K562 (cell line): ENCODE results near the gene OSBPL10. TPM values are rescaled to one million over a fixed set of nuclear protein-coding genes. Genes with fewer than 3 reads are reported as not detected.

ENCODE experiments used
- ATAC-seq: fragments of 200-7000 bp; cut with Tn5 transposase; 3 replicates; pipeline ENCODE4 v1.9.1; 2020; ENCODE audit warnings: moderate library complexity
- BruUV-seq: library from RNA; stranded (reverse); fragments of 400-500 nt; replicated peaks from 2 replicates; lab custom pipeline; 2021; lab: Mats Ljungman, UMichigan
- CTCF ChIA-PET: fragments of 300-600 bp; formaldehyde crosslinking; extraction: SDS; loops from one replicate; lab custom pipeline; 2021; ENCODE audit warnings: low intra/inter-chr PET ratio; lab: Yijun Ruan, JAX
- POLR2A ChIA-PET: fragments of 300-600, 350-650 bp; sonication (Branson Sonifier 250); formaldehyde crosslinking; extraction: SDS; loops from one replicate; lab custom pipeline; 2021; ENCODE audit warnings: antibody characterized with exemption, inconsistent platforms; lab: Yijun Ruan, JAX
- DNase-seq, 4 experiments: peaks; one replicate each; pipeline versions ENCODE4 v3.0.0 to v3.0.0-alpha.2; 2011 to 2018; ENCODE audit warnings: low spot score in 3 of 4, mixed read lengths in 3 of 4; ENCODE audit errors: extremely low read depth in 1 of 4
- FAIRE-seq: peaks from 2 replicates; lab custom pipeline; 2011; peaks lifted over from hg19 to GRCh38; lab: Jason Lieb, UNC
- H2AFZ ChIP-seq: 2 replicates; pipeline ENCODE4 v1.6.0; 2011; ENCODE audit warnings: low read depth, low read length, control low read depth, inconsistent platforms
- H3K27ac ChIP-seq: fragments of 200-600 bp; 3 replicates; pipeline ENCODE4 v1.8.0; 2011; ENCODE audit warnings: low read depth, mild to moderate bottlenecking, control low read depth, inconsistent platforms, low read length, moderate library complexity, mixed read lengths; ENCODE audit errors: extremely low read depth
- H3K27me3 ChIP-seq, 2 experiments: fragments of 300-600 bp in 1 of 2; 2 replicates in 1 of 2; 3 replicates in 1 of 2; pipeline versions ENCODE4 v1.6.0 to v1.8.0; 2011; ENCODE audit warnings: inconsistent platforms in 2 of 2, low read length in 2 of 2, mild to moderate bottlenecking in 1 of 2, mixed read lengths in 1 of 2, moderate library complexity in 1 of 2; ENCODE audit not compliant: control insufficient read depth in 2 of 2, insufficient read depth in 2 of 2
- H3K36me3 ChIP-seq: fragments of 300-600 bp; 3 replicates; pipeline ENCODE4 v1.8.0; 2011; ENCODE audit warnings: mild to moderate bottlenecking, low read length, inconsistent platforms; ENCODE audit not compliant: control insufficient read depth, insufficient read depth
- H3K4me1 ChIP-seq, 2 experiments: fragments of 200-600 bp in 1 of 2; replicated peaks in 1 of 2; 2 replicates in 1 of 2; 3 replicates in 1 of 2; pipeline versions ENCODE4 v1.5.1 to v1.8.0; 2011; ENCODE audit warnings: inconsistent platforms in 2 of 2, low read length in 2 of 2, mild to moderate bottlenecking in 1 of 2, mixed read lengths in 1 of 2, moderate library complexity in 1 of 2; ENCODE audit not compliant: control insufficient read depth in 2 of 2, insufficient read depth in 2 of 2
- H3K4me2 ChIP-seq: 2 replicates; pipeline ENCODE4 v1.6.1; 2011; ENCODE audit warnings: low read length, control low read depth, inconsistent platforms, mixed read lengths; ENCODE audit not compliant: insufficient read depth
- H3K4me3 ChIP-seq: fragments of 200-600 bp; sonication (generic), shearing (Covaris generic); 2 replicates; pipeline ENCODE4 v1.5.1; 2016; ENCODE audit warnings: control low read depth, inconsistent platforms
- H3K79me2 ChIP-seq: fragments of 200-600 bp; 3 replicates; pipeline ENCODE4 v1.8.0; 2011; ENCODE audit warnings: low read length, inconsistent platforms; ENCODE audit not compliant: control insufficient read depth, insufficient read depth
- H3K9ac ChIP-seq, 2 experiments: 2 replicates each; pipeline versions ENCODE4 v1.6.0 to v1.6.1; 2011; ENCODE audit warnings: low read depth in 2 of 2, low read length in 2 of 2, control low read depth in 1 of 2, inconsistent platforms in 1 of 2, mild to moderate bottlenecking in 1 of 2, mixed read lengths in 1 of 2; ENCODE audit not compliant: insufficient read depth in 1 of 2
- H3K9me1 ChIP-seq: one replicate; pipeline ENCODE4 v1.6.0; 2011; ENCODE audit warnings: inconsistent platforms, mild to moderate bottlenecking, low read length, moderate library complexity; ENCODE audit not compliant: control insufficient read depth, insufficient read depth
- H3K9me3 ChIP-seq: replicated peaks from 2 replicates; pipeline ENCODE4 v1.5.1; 2011; ENCODE audit warnings: low read depth, low read length, inconsistent platforms; ENCODE audit not compliant: control insufficient read depth, insufficient read depth
- H4K20me1 ChIP-seq: replicated peaks from 2 replicates; pipeline ENCODE4 v1.6.1; 2011; ENCODE audit warnings: low read length, inconsistent platforms, mixed read lengths; ENCODE audit not compliant: control insufficient read depth, insufficient read depth
- CBX2 ChIP-seq: fragments of 200-600 bp; sonication (generic); IDR thresholded peaks from one replicate; pipeline ENCODE4 v1.6.1; 2012; ENCODE audit warnings: mild to moderate bottlenecking, low read length, inconsistent platforms; ENCODE audit not compliant: insufficient read depth, poor library complexity, severe bottlenecking
- CCAR2 ChIP-seq: fragments of 200-400 bp; formaldehyde crosslinking; IDR thresholded peaks from 2 replicates; pipeline ENCODE4 v1.6.1; 2017; ENCODE audit warnings: mild to moderate bottlenecking, low read depth, low read length
- CEBPB ChIP-seq: fragments of 450-650 bp; IDR thresholded peaks from 2 replicates; pipeline ENCODE4 v1.6.1; 2016; ENCODE audit warnings: missing genetic modification characterization, missing compliant biosample characterization
- GATAD2B ChIP-seq: fragments of 450-650 bp; IDR thresholded peaks from 2 replicates; pipeline ENCODE4 v1.6.1; 2017; ENCODE audit warnings: mild to moderate bottlenecking, borderline replicate concordance
- PRMT5 ChIP-seq: sonication (generic); formaldehyde crosslinking; IDR thresholded peaks from 2 replicates; pipeline ENCODE4 v1.5.0; 2020; ENCODE audit warnings: missing genetic modification reagents
- PYGO2 ChIP-seq: fragments of 450-650 bp; IDR thresholded peaks from 2 replicates; pipeline ENCODE4 v1.6.1; 2016; ENCODE audit warnings: mild to moderate bottlenecking, missing genetic modification characterization, moderate library complexity, missing compliant biosample characterization
- RHOXF2B ChIP-seq: fragments of 250-450 bp; sonication (Bioruptor Pico); conservative IDR thresholded peaks from 2 replicates; pipeline ENCODE4 v1.5.1; 2021
- TAL1 ChIP-seq: fragments of 450-650 bp; IDR thresholded peaks from 2 replicates; pipeline ENCODE4 v1.6.1; 2016; ENCODE audit warnings: mild to moderate bottlenecking
- THAP12 ChIP-seq: fragments of 250-450 bp; sonication (Bioruptor Pico); IDR thresholded peaks from 2 replicates; pipeline ENCODE4 v1.9.0; 2021; ENCODE audit warnings: mild to moderate bottlenecking, inconsistent platforms
- ZSCAN29 ChIP-seq: fragments of 450-650 bp; IDR thresholded peaks from 2 replicates; pipeline ENCODE4 v1.6.1; 2017
- WGBS: fragments of 100-300 bp; shearing (Covaris generic); methylation state at CpG from one replicate; pipeline ENCODE4 v1.1.6; 2016; ENCODE audit warnings: low coverage, mixed read lengths; ENCODE audit not compliant: insufficient coverage; ENCODE audit errors: missing lambda C conversion rate; 5-methylcytosine and 5-hydroxymethylcytosine counted together
- in situ Hi-C: fragments of 300-500 bp; cut with MboI; formaldehyde crosslinking; loops from 4 replicates; pipeline ENCODE4 v1.15.0; 2018; ENCODE audit warnings: inconsistent platforms, mixed read lengths
- intact Hi-C: fragments of 100-400 bp; cut with micrococcal nuclease; formaldehyde crosslinking; loops from 2 replicates; pipeline ENCODE4 v1.14.2; 2022
- polyA plus RNA-seq, 8 experiments: library from polyadenylated mRNA; depleted of rRNA in 4 of 8; stranded (reverse) in 5 of 8; unstranded in 3 of 8; fragments of >200 nt; fragmentation: Nextera tagmentation in 2 of 8; fragmentation: Illumina TruSeq in 1 of 8; extraction: Ambion mirVana in 2 of 8; extraction: Trizol in 1 of 8; gene quantifications; 2 replicates each; pipeline versions ENCODE4 v1.2.1 to v1.2.3, GENCODE V29; 2011 to 2014; ENCODE audit warnings: inconsistent platforms in 1 of 8, missing spikeins in 1 of 8
- total RNA-seq, 7 experiments: library from RNA; depleted of rRNA in 6 of 7; stranded (reverse); fragments of >200 nt in 6 of 7; fragmentation: Illumina TruSeq in 2 of 7; extraction: Trizol in 2 of 7; gene quantifications; 2 replicates each; pipeline versions ENCODE4 v1.2.1 to v1.2.3, GENCODE V29; 2011 to 2021; ENCODE audit warnings: low replicate concordance in 1 of 7
- TF ChIP-seq, protein P1 (sequence below), 3 experiments: fragments of 200-800 bp in 1 of 3; fragments of 250-450 bp in 1 of 3; fragments of 450-650 bp in 1 of 3; sonication (Bioruptor Pico) in 1 of 3; sonication (Bioruptor generic) in 1 of 3; formaldehyde crosslinking in 1 of 3; IDR thresholded peaks; 2 replicates each; pipeline versions ENCODE4 v1.6.1 to v1.8.0; 2016 to 2022; ENCODE audit warnings: mild to moderate bottlenecking in 2 of 3, missing genetic modification characterization in 2 of 3, missing compliant biosample characterization in 1 of 3, moderate library complexity in 1 of 3

The OSBPL10 gene
- total and polyA plus RNA-seq, 9 of the 15 experiments (the other 6 are each of a cell fraction or from before 2014, with no cell fraction given) = 0.03 to 0.19 (median 0.14) TPM; not detected in 2

DNA sequence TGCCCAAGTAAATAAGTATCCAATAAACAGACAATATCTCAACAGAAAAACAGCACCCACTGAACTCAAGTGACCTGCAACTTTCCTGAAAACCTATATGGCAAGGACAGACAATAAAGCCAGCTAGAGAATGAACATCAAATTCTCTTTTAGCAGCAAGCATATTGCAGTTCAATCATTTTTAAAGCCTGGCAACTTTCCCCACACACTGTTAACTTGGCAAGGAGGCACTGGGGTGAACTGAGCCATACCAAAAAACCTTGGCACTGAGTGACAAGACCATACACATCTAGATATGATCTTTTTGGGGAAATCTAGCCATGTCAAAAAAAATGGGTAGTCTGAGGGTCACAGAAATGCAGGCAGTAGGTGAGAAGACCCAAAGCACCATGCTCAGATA lies 273.8 kb downstream of the OSBPL10 start:
- no TSS peak for BruUV-seq
- peaks cover 0 to 13% of the 10 kb centered on the region in 2 experiments; a peak in 3 of 5 replicates for H3K27me3 ChIP-seq
- no peak overlapping the region for H3K9ac ChIP-seq
- H4K20me1 ChIP-seq = no peaks in the 10 kb centered on the region; the same call in 1 of the 2 replicates
- no peaks in the 10 kb centered on the region for H3K9me3 ChIP-seq
- no peaks in the 10 kb centered on the region for H3K9me1 ChIP-seq
- ChIA-PET CTCF (no interaction called here), POLR2A (no interaction called here)
- ATAC-seq (no peak), DNase-seq (no peak), FAIRE-seq (no peak)
- intact Hi-C loops = no loop called here
- no peaks in the 10 kb centered on the region for H3K36me3 ChIP-seq
- no peak overlapping the region for H3K27ac ChIP-seq
- in situ Hi-C loops = no loop called here
- no peak for TF ChIP-seq THAP12 (CRISPR knock-in tag)
- no peak for TF ChIP-seq ZSCAN29
- TF ChIP-seq, all 486 proteins: peak for 0
- no peaks in the 10 kb centered on the region for H3K79me2 ChIP-seq
- no peak overlapping the region for H2AFZ ChIP-seq
- H3K4me3 ChIP-seq = no peak overlapping the region
- H3K4me2 ChIP-seq = no peak overlapping the region
- H3K4me1 ChIP-seq = no peaks in the 10 kb centered on the region

GRCh38 chr3:31705736-31706135 lies 275.3 kb downstream of the OSBPL10 start:
- 0% methylated on average over 4 of the region's 4 CpGs for WGBS
- H3K4me2 ChIP-seq = no peak overlapping the region
- TF ChIP-seq CBX2 = no peak
- no peak for TF ChIP-seq RHOXF2B (CRISPR knock-in tag)
- no peak for TF ChIP-seq PYGO2 (tag)
- TF ChIP-seq CEBPB (tag) = no peak
- TF ChIP-seq, protein P1, sequence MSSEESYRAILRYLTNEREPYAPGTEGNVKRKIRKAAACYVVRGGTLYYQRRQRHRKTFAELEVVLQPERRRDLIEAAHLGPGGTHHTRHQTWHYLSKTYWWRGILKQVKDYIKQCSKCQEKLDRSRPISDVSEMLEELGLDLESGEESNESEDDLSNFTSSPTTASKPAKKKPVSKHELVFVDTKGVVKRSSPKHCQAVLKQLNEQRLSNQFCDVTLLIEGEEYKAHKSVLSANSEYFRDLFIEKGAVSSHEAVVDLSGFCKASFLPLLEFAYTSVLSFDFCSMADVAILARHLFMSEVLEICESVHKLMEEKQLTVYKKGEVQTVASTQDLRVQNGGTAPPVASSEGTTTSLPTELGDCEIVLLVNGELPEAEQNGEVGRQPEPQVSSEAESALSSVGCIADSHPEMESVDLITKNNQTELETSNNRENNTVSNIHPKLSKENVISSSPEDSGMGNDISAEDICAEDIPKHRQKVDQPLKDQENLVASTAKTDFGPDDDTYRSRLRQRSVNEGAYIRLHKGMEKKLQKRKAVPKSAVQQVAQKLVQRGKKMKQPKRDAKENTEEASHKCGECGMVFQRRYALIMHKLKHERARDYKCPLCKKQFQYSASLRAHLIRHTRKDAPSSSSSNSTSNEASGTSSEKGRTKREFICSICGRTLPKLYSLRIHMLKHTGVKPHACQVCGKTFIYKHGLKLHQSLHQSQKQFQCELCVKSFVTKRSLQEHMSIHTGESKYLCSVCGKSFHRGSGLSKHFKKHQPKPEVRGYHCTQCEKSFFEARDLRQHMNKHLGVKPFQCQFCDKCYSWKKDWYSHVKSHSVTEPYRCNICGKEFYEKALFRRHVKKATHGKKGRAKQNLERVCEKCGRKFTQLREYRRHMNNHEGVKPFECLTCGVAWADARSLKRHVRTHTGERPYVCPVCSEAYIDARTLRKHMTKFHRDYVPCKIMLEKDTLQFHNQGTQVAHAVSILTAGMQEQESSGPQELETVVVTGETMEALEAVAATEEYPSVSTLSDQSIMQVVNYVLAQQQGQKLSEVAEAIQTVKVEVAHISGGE (CRISPR knock-in tag; IDR thresholded peaks at IDR 0.05) = no peak
- no peak for TF ChIP-seq PRMT5
- no peak for TF ChIP-seq GATAD2B
- no peak for TF ChIP-seq CCAR2
- TF ChIP-seq TAL1 = no peak

More at GRCh38 chr3:31705736-31706135, 275.3 kb downstream of the OSBPL10 start:
- no TSS peak for BruUV-seq
- Histone ChIP-seq H3K27me3 (peaks cover 0 to 13% of the 10 kb centered on the region in 2 experiments; a peak in 3 of 5 replicates), H3K4me1 (no peaks in the 10 kb centered on the region), H3K27ac (no peak overlapping the region), H2AFZ (no peak overlapping the region), H4K20me1 (no peaks in the 10 kb centered on the region; the same call in 1 of the 2 replicates), H3K4me3 (no peak overlapping the region), H3K9me1 (no peaks in the 10 kb centered on the region), H3K36me3 (no peaks in the 10 kb centered on the region), H3K79me2 (no peaks in the 10 kb centered on the region), H3K9me3 (no peaks in the 10 kb centered on the region), H3K9ac (no peak overlapping the region)
- POLR2A ChIA-PET = no interaction called here
- intact Hi-C loops = no loop called here
- in situ Hi-C loops = no loop called here
- no peak for DNase-seq
- CTCF ChIA-PET = no interaction called here
- FAIRE-seq = no peak
- no peak for ATAC-seq
